ENCODE measurements around the gene TWF2.
"Not testable (repeated sequence)": the region's sequence is repeated elsewhere in the genome, so short reads cannot be mapped to it uniquely, and the experiment has no call there.

TWF2 gene

GRCh38 chr3:52238761-52239701 lies at the start of gene TWF2:
Gene TWF2 (minus strand): TSS chr3:52239158. CDS start chr3:52239016, 142 bp downstream.
- in situ Hi-C loops (cut with MboI; ENCODE audit: low sequenced_read_pairs), result loop anchor here (25.0 kb wide), 1 partner anchor 98 kb away; no protein-coding TSS in a partner anchor

- in situ Hi-C loops (cut with MboI; ENCODE audit: low sequenced_read_pairs), result no loop called here
These were observed 49.7 kb upstream of the TWF2 start for GRCh38 chr3:52288674-52289073.

- in situ Hi-C loops (cut with MboI; ENCODE audit: low sequenced_read_pairs), result no loop called here
These were observed 47.8 kb upstream of the TWF2 start for GRCh38 chr3:52286777-52287110.

GRCh38 chr3:52284051-52284450 lies 45.1 kb upstream of the TWF2 start:
- in situ Hi-C loops (cut with MboI; ENCODE audit: low sequenced_read_pairs), result not testable (repeated sequence)

- in situ Hi-C loops (cut with MboI; ENCODE audit: low sequenced_read_pairs), result no loop called here
These were observed 44.3 kb upstream of the TWF2 start for GRCh38 chr3:52283306-52283705.

GRCh38 chr3:52281981-52282801 lies 43.2 kb upstream of the TWF2 start:
- in situ Hi-C loops (cut with MboI; ENCODE audit: low sequenced_read_pairs), result no loop called here

GRCh38 chr3:52280050-52280461 lies 41.1 kb upstream of the TWF2 start:
- in situ Hi-C loops (cut with MboI; ENCODE audit: low sequenced_read_pairs), result no loop called here

GRCh38 chr3:52279596-52279995 lies 40.6 kb upstream of the TWF2 start:
- in situ Hi-C loops (cut with MboI; ENCODE audit: low sequenced_read_pairs), result no loop called here

- in situ Hi-C loops (cut with MboI; ENCODE audit: low sequenced_read_pairs), result no loop called here
These were observed 39.6 kb upstream of the TWF2 start, which contains the start of gene WDR82 for GRCh38 chr3:52278510-52279069. Gene WDR82 (minus strand): TSS chr3:52278649. CDS start chr3:52278361, 288 bp downstream.

GRCh38 chr3:52277972-52278509 lies 39.1 kb upstream of the TWF2 start:
- in situ Hi-C loops (cut with MboI; ENCODE audit: low sequenced_read_pairs), result no loop called here

GRCh38 chr3:52277071-52277964 lies 38.4 kb upstream of the TWF2 start:
- in situ Hi-C loops (cut with MboI; ENCODE audit: low sequenced_read_pairs), result no loop called here

GRCh38 chr3:52274781-52275180 lies 35.8 kb upstream of the TWF2 start:
- in situ Hi-C loops (cut with MboI; ENCODE audit: low sequenced_read_pairs), result not testable (repeated sequence)

- in situ Hi-C loops (cut with MboI; ENCODE audit: low sequenced_read_pairs), result no loop called here
These were observed 33.9 kb upstream of the TWF2 start for GRCh38 chr3:52272831-52273230.

GRCh38 chr3:52272172-52272571 lies 33.2 kb upstream of the TWF2 start:
- in situ Hi-C loops (cut with MboI; ENCODE audit: low sequenced_read_pairs), result not testable (repeated sequence)

GRCh38 chr3:52270252-52270754 lies 31.3 kb upstream of the TWF2 start:
- in situ Hi-C loops (cut with MboI; ENCODE audit: low sequenced_read_pairs), result no loop called here

GRCh38 chr3:52269776-52270175 lies 30.8 kb upstream of the TWF2 start:
- in situ Hi-C loops (cut with MboI; ENCODE audit: low sequenced_read_pairs), result no loop called here

- in situ Hi-C loops (cut with MboI; ENCODE audit: low sequenced_read_pairs), result no loop called here
These were observed 29.1 kb upstream of the TWF2 start for GRCh38 chr3:52268036-52268435.

GRCh38 chr3:52265387-52265786 lies 26.4 kb upstream of the TWF2 start:
- in situ Hi-C loops (cut with MboI; ENCODE audit: low sequenced_read_pairs), result no loop called here

- in situ Hi-C loops (cut with MboI; ENCODE audit: low sequenced_read_pairs), result no loop called here
These were observed 23.5 kb upstream of the TWF2 start for GRCh38 chr3:52262447-52262846.

GRCh38 chr3:52259448-52259847 lies 20.5 kb upstream of the TWF2 start:
- in situ Hi-C loops (cut with MboI; ENCODE audit: low sequenced_read_pairs), result no loop called here
